Neuronal stem cell (in vitro differentiated cells): ENCODE results near the gene ALG6.

Source experiments
- DNase-seq: peaks from one replicate; pipeline ENCODE4 v3.0.0-alpha.2; 2013; ENCODE audit warnings: low spot score
- H2AFZ ChIP-seq: one replicate; pipeline ENCODE4 v1.6.1; 2013; ENCODE audit warnings: mild to moderate bottlenecking, low read length, inconsistent platforms
- H2AK5ac ChIP-seq: 2 replicates; pipeline ENCODE4 v1.6.1; 2013; ENCODE audit warnings: low read depth, mild to moderate bottlenecking, inconsistent platforms, low read length, moderate library complexity, mixed read lengths
- H2BK120ac ChIP-seq: 2 replicates; pipeline ENCODE4 v1.6.1; 2013; ENCODE audit warnings: low read depth, mild to moderate bottlenecking, inconsistent platforms, low read length, moderate library complexity, mixed read lengths
- H2BK12ac ChIP-seq: one replicate; pipeline ENCODE4 v1.6.1; 2013; ENCODE audit warnings: low read length, inconsistent platforms
- H2BK15ac ChIP-seq: 2 replicates; pipeline ENCODE4 v1.6.1; 2013; ENCODE audit warnings: mild to moderate bottlenecking, low read length, inconsistent platforms, mixed read lengths
- H2BK5ac ChIP-seq: one replicate; pipeline ENCODE4 v1.6.1; 2013; ENCODE audit warnings: inconsistent platforms, mild to moderate bottlenecking, low read length, moderate library complexity
- H3K14ac ChIP-seq: one replicate; pipeline ENCODE4 v1.6.1; 2013; ENCODE audit warnings: low read length, inconsistent platforms
- H3K18ac ChIP-seq: 2 replicates; pipeline ENCODE4 v1.6.1; 2013; ENCODE audit warnings: low read length, inconsistent platforms
- H3K23ac ChIP-seq: 2 replicates; pipeline ENCODE4 v1.6.1; 2013; ENCODE audit warnings: low read depth, mild to moderate bottlenecking, mixed read lengths, low read length, inconsistent platforms; ENCODE audit not compliant: poor library complexity
- H3K27ac ChIP-seq: replicated peaks from 3 replicates; pipeline ENCODE4 v1.5.1; 2013; ENCODE audit warnings: low read length, inconsistent platforms
- H3K27me3 ChIP-seq, 3 experiments: 2 replicates each; pipeline ENCODE4 v1.6.1; 2013; ENCODE audit warnings: low read length in 3 of 3, mild to moderate bottlenecking in 2 of 3, inconsistent platforms in 1 of 3, low read depth in 1 of 3, mixed read lengths in 1 of 3, moderate library complexity in 1 of 3; ENCODE audit not compliant: control insufficient read depth in 3 of 3, insufficient read depth in 3 of 3
- H3K36me3 ChIP-seq, 2 donors: replicated peaks in 1 of 2; 2 replicates each; pipeline ENCODE4 v1.6.1; 2013; ENCODE audit warnings: low read length in 2 of 2; ENCODE audit not compliant: control insufficient read depth in 2 of 2, insufficient read depth in 2 of 2
- H3K4ac ChIP-seq: 2 replicates; pipeline ENCODE4 v1.6.1; 2013; ENCODE audit warnings: inconsistent platforms, mild to moderate bottlenecking, low read length, moderate library complexity
- H3K4me1 ChIP-seq, 2 donors: 1 replicate in 1 of 2; 2 replicates in 1 of 2; pipeline ENCODE4 v1.6.1; 2013; ENCODE audit warnings: low read length in 2 of 2, low read depth in 1 of 2; ENCODE audit not compliant: control insufficient read depth in 2 of 2, insufficient read depth in 1 of 2
- H3K4me2 ChIP-seq: one replicate; pipeline ENCODE4 v1.6.1; 2013; ENCODE audit warnings: mild to moderate bottlenecking, low read length, inconsistent platforms; ENCODE audit not compliant: insufficient read depth, poor library complexity, severe bottlenecking
- H3K4me3 ChIP-seq, 2 donors: 2 replicates each; pipeline ENCODE4 v1.5.1; 2013; ENCODE audit warnings: low read length in 2 of 2, mild to moderate bottlenecking in 2 of 2, inconsistent platforms in 1 of 2, moderate library complexity in 1 of 2
- H3K79me1 ChIP-seq: one replicate; pipeline ENCODE4 v1.6.1; 2013; ENCODE audit warnings: low read depth, mild to moderate bottlenecking, inconsistent platforms, low read length, moderate library complexity
- H3K9ac ChIP-seq: one replicate; pipeline ENCODE4 v1.6.1; 2013; ENCODE audit warnings: mild to moderate bottlenecking, low read depth, low read length, inconsistent platforms; ENCODE audit not compliant: poor library complexity
- H3K9me3 ChIP-seq, 2 donors: replicated peaks in 1 of 2; 2 replicates each; pipeline versions ENCODE3 to v1.6.1; 2013; ENCODE audit warnings: low read length in 2 of 2, mild to moderate bottlenecking in 2 of 2, inconsistent platforms in 1 of 2, low read depth in 1 of 2, mixed read lengths in 1 of 2, moderate library complexity in 1 of 2; ENCODE audit not compliant: control insufficient read depth in 2 of 2, insufficient read depth in 1 of 2
- H4K8ac ChIP-seq: one replicate; pipeline ENCODE4 v1.6.1; 2013; ENCODE audit warnings: low read depth, mild to moderate bottlenecking, inconsistent platforms, low read length, moderate library complexity
- H4K91ac ChIP-seq: one replicate; pipeline ENCODE4 v1.6.1; 2013; ENCODE audit warnings: low read length, low read depth, mild to moderate bottlenecking, inconsistent platforms; ENCODE audit not compliant: poor library complexity
- WGBS, 2 donors: extraction: QIAGEN DNeasy Blood & Tissue Kit; methylation state at CpG; one replicate each; pipeline ENCODE4 v1.1.7; 2013; ENCODE audit warnings: missing lambda C conversion rate in 2 of 2, mixed read lengths in 1 of 2; ENCODE audit not compliant: insufficient read length in 2 of 2, insufficient replicate concordance in 1 of 2; ENCODE audit errors: extremely low coverage in 2 of 2; 5-methylcytosine and 5-hydroxymethylcytosine counted together

Gene ALG6

DNA sequence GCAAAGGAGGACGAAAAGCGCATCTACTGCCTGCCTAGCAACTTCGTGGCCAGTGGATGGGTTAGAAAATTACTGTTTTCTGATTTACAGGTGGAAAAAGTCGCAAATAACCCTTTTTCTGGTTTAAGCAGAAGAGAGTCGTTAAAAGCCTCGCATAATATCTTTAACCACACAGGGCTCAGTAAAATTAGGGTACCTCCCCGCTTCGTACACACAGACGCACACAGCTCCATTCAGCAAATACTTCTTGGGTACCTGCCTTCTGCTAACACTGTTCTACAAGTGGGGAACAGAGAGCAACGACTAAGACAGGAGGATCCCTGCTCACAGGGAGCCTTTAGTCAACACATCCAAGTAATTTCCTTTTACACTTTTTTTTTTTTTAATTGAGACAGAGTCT, 704 bp downstream of the ALG6 start:
- Histone ChIP-seq H4K8ac (peak overlapping the region; percentile 52), H2AFZ (peak overlapping the region; percentile 100), H3K23ac (no peak overlapping the region), H3K4ac (no peak overlapping the region), H2BK120ac (no peak overlapping the region), H3K36me3 (peaks cover 0 to 27% of the 10 kb centered on the region in 2 donors), H3K14ac (peak overlapping the region; percentile 99), H3K9me3 (no peaks in the 10 kb centered on the region), H3K9ac (peak overlapping the region; percentile 99), H2AK5ac (no peak overlapping the region), H2BK15ac (no peak overlapping the region), H3K4me3 (peak overlapping the region; percentile 96 to 97), H3K4me1 (peaks cover 4 to 5% of the 10 kb centered on the region in 2 donors), H3K79me1 (no peaks in the 10 kb centered on the region), H2BK12ac (no peak overlapping the region), H3K27me3 (peaks cover 0 to 3% (median 0%) of the 10 kb centered on the region in 3 experiments), H3K4me2 (peak overlapping the region; percentile 80), H3K18ac (peak overlapping the region; percentile 100), H3K27ac (no peak overlapping the region), H2BK5ac (peak overlapping the region; percentile 98), H4K91ac (no peak overlapping the region)
- no CpG with 5 or more reads among the region's 10 CpGs for WGBS, 2 donors
- no peak for DNase-seq

DNA sequence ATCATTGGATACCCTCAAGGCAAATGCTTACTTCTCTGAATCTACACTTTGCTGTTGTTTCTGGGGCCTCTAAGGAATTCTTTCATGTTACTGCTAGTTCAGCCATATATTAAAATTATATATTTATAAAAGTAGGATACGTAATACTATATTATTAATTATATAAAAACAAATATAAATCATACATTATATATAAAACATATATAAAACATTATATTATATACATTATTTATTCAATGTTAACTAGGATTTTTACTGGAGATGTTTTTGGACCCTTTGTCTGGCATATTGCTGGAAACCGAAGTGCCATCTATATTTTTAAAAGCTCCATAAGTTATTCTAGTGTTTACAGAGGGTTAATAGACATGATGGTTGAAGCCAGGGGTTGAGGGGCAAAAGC, 12.2 kb downstream of the ALG6 start:
- WGBS, 2 donors: no CpG with 5 or more reads among the region's 2 CpGs

DNA sequence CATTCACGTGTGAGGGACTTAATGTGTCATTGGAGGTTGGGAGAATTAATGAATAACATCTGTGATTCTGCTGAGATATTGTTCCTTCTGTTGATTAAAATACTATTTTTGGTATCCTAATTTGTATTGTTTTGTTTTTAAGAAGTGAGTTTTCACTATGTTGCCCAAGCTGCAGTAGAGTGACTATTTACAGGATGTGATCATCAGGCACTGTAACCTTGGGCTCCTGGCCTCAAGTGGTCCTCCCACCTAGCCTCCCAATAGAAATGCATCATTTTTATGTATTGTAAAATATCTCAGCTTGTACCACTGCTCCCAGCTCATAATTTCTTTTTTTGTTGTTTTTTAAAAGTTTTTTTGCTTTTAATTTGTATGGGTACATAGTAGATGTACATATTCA, 14.3 kb downstream of the ALG6 start:
- DNase-seq: no peak
- WGBS, 2 donors: no CpG with 5 or more reads among the region's 1 CpG

More for the DNA sequence above, 12.2 kb downstream of the ALG6 start:
- no peak overlapping the region for H3K23ac ChIP-seq
- H3K27me3 ChIP-seq: no peaks in the 10 kb centered on the region
- H2BK120ac ChIP-seq: no peak overlapping the region
- H3K14ac ChIP-seq: no peak overlapping the region
- H3K4me3 ChIP-seq: no peak overlapping the region
- no peak overlapping the region for H2BK15ac ChIP-seq
- no peak overlapping the region for H4K8ac ChIP-seq
- no peak for DNase-seq
- H3K4me1 ChIP-seq: no peaks in the 10 kb centered on the region
- no peak overlapping the region for H4K91ac ChIP-seq
- H3K9me3 ChIP-seq: no peaks in the 10 kb centered on the region
- H3K4me2 ChIP-seq: no peak overlapping the region
- H3K18ac ChIP-seq: no peak overlapping the region
- H2BK12ac ChIP-seq: no peak overlapping the region
- H2AK5ac ChIP-seq: no peak overlapping the region
- H3K27ac ChIP-seq: no peak overlapping the region
- H3K4ac ChIP-seq: no peak overlapping the region
- no peaks in the 10 kb centered on the region for H3K79me1 ChIP-seq
- H2BK5ac ChIP-seq: no peak overlapping the region
- H3K36me3 ChIP-seq: peaks cover 3 to 41% of the 10 kb centered on the region in 2 donors
- H2AFZ ChIP-seq: no peak overlapping the region
- no peak overlapping the region for H3K9ac ChIP-seq

DNA sequence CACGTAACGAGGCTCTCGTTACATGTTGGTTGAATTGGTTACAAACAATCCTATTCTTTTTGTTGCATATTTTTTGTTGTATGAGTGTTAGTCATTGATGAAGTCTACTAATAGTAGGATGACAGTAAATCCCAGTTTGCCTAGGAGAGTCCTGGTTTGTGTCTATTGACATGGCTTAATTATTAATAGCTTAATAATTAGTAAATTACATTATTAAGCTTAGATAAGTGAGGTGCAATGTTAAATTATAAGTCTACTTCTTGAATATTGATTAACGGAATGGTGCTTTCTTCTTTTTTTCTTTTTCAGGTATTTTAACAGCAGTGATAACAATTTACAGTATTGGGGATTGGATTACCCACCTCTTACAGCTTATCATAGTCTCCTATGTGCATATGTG, 34.5 kb downstream of the ALG6 start:
- Histone ChIP-seq H3K9me3 (no peaks in the 10 kb centered on the region), H3K14ac (no peak overlapping the region), H3K9ac (no peak overlapping the region), H2AFZ (no peak overlapping the region), H2BK5ac (no peak overlapping the region), H2BK120ac (no peak overlapping the region), H3K4me3 (no peak overlapping the region), H3K79me1 (no peaks in the 10 kb centered on the region), H2BK12ac (no peak overlapping the region), H3K27me3 (no peaks in the 10 kb centered on the region), H3K4me1 (no peaks in the 10 kb centered on the region), H4K8ac (no peak overlapping the region), H3K4me2 (no peak overlapping the region), H3K4ac (no peak overlapping the region), H3K23ac (no peak overlapping the region), H3K36me3 (peaks cover 0 to 41% of the 10 kb centered on the region in 2 donors), H2AK5ac (no peak overlapping the region), H2BK15ac (no peak overlapping the region), H3K18ac (no peak overlapping the region), H3K27ac (no peak overlapping the region), H4K91ac (no peak overlapping the region)
- WGBS, 2 donors: no CpG with 5 or more reads among the region's 4 CpGs
- DNase-seq: no peak

More for the DNA sequence above, 14.3 kb downstream of the ALG6 start:
- H4K8ac ChIP-seq: no peak overlapping the region
- H2BK15ac ChIP-seq: no peak overlapping the region
- H2BK120ac ChIP-seq: no peak overlapping the region
- H3K4ac ChIP-seq: no peak overlapping the region
- H2BK5ac ChIP-seq: no peak overlapping the region
- no peaks in the 10 kb centered on the region for H3K27me3 ChIP-seq
- no peak overlapping the region for H3K14ac ChIP-seq
- H3K23ac ChIP-seq: no peak overlapping the region
- H3K9ac ChIP-seq: no peak overlapping the region
- H3K18ac ChIP-seq: no peak overlapping the region
- no peak overlapping the region for H4K91ac ChIP-seq
- no peak overlapping the region for H2AFZ ChIP-seq
- no peak overlapping the region for H3K27ac ChIP-seq
- no peaks in the 10 kb centered on the region for H3K4me1 ChIP-seq
- H3K36me3 ChIP-seq: peaks cover 3 to 30% of the 10 kb centered on the region in 2 donors
- H2AK5ac ChIP-seq: no peak overlapping the region
- H3K4me3 ChIP-seq: no peak overlapping the region
- H3K9me3 ChIP-seq: no peaks in the 10 kb centered on the region
- H2BK12ac ChIP-seq: no peak overlapping the region
- no peak overlapping the region for H3K4me2 ChIP-seq
- no peaks in the 10 kb centered on the region for H3K79me1 ChIP-seq
